Glomerular visceral epithelial cell (primary cell): ENCODE data around the gene FIS1.
"Not testable (repeated sequence)": the region's sequence is repeated elsewhere in the genome, so short reads cannot be mapped to it uniquely, and the experiment has no call there.

Experiments used
- DNase-seq: peaks from one replicate; pipeline ENCODE4 v3.0.0-alpha.2; 2016; ENCODE audit errors: extremely low spot score

FIS1 gene

DNA sequence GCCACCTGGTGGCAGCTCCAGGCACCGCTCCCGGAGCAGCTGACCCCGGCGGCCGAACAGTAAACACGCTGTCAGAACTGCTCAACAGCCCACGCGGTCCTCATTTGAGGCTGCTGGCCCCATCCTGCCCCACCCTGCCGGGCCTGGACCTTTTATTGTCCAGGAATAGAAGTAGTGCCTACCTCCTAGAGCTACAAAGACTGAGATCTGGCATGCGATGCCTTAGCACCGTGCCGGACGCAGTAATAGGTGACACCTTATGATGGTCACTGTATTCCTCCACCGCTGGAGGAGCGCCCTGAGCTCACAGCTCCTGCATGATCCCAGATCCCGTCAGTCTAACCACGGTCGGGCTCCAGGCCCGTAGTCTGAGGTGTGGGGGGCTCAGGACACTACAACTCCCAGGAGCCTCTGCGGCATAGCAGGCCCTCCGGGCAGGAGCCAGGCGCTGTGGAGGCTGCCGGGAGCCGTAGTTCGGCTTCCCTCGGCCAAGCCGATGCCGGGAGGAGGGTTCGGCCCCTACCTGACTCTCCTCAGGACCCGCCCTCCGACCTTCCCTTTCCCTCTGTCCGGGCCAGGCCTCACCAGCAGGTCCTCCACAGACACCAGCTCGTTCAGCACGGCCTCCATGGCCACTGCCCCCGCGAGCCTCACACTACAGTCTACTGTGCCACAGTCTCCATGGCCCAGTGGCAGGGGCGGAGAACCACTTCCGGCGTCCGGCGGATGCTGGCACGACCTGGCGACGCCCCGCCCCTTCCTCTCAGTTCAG is at the start of gene FIS1:
FIS1 (minus strand) TSS at position 707 of the 772 bp plus-strand sequence; CDS start at position 630, 77 bp downstream.
- peak; percentile 88 for DNase-seq

GRCh38 chr7:101294039-101294831 is 49.4 kb upstream of the FIS1 start:
- no peak for DNase-seq

GRCh38 chr7:101293069-101294021 is 48.5 kb upstream of the FIS1 start:
- DNase-seq, result not testable (repeated sequence)

DNA sequence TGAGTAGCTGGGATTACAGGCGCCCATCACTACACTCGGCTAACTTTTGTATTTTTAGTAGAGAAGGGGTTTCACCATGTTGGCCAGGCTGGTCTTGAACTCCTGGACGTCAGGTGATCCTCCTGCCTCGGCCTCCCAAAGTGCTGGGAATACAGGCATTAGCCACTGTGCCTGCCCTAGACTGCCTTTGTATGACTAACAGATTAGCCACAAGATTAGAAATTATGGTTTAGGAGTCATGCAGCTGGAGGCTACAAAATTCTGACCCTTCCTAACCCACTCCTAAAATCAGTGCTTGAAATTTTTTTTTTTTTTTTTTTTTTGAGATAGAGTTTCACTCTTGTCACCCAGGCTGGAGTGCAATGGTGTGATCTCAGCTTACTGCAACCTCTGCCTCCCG is 47.7 kb upstream of the FIS1 start:
- not testable (repeated sequence) for DNase-seq

- DNase-seq, result peak; percentile 23
Measured at GRCh38 chr7:101290186-101291037, 45.5 kb upstream of the FIS1 start.

GRCh38 chr7:101289687-101290086 is 44.8 kb upstream of the FIS1 start:
- not testable (repeated sequence) for DNase-seq

- no peak for DNase-seq
Measured at GRCh38 chr7:101288439-101288838, 43.6 kb upstream of the FIS1 start.

- no peak for DNase-seq
Measured at GRCh38 chr7:101287032-101287431, 42.2 kb upstream of the FIS1 start.

- DNase-seq, result not testable (repeated sequence)
Measured at GRCh38 chr7:101285880-101286279, 41.0 kb upstream of the FIS1 start.

- DNase-seq, result no peak
Measured at GRCh38 chr7:101285171-101285570, 40.3 kb upstream of the FIS1 start.

- not testable (repeated sequence) for DNase-seq
Measured at GRCh38 chr7:101280912-101281311, 36.0 kb upstream of the FIS1 start.

DNA sequence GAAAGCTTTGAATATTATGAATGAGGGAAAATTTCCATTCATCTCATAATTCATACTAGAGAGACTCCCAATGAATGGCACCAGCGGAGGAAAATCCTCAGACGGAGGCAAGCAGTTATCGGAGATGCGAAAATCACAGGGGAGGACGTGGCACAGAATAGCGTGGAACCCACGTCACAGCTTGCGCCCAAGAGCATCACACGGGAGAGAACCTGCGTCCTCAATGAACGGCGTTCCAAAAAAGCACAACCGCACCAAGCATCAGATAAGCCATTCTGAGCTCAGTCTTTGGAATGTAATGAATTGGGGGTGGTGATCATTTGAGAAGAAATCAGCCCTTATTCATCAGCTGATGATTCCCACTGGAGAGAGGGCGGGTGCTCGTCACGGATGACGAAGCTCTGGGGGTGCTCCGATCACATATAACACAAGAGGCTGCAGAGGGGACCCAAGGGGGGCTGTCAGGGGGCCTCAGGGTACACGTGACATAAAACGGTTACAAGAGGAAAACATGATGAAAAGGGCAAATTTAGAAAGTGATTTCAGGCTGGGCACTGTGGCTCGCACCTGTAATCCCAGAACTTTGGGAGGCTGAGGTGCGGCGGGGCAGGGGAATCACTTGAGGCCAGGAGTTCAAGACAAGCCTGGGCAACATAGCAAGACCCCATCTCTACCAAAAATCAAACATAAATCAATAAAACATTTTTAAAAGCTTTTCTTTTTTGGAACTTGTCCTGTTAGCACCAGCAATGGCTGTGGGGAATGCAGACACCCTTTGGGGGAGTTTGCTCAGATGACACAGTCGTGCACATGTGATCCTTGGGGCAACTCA is 33.8 kb upstream of the FIS1 start:
- DNase-seq, result no peak

GRCh38 chr7:101277155-101277554 is 32.3 kb upstream of the FIS1 start:
- no peak for DNase-seq

DNA sequence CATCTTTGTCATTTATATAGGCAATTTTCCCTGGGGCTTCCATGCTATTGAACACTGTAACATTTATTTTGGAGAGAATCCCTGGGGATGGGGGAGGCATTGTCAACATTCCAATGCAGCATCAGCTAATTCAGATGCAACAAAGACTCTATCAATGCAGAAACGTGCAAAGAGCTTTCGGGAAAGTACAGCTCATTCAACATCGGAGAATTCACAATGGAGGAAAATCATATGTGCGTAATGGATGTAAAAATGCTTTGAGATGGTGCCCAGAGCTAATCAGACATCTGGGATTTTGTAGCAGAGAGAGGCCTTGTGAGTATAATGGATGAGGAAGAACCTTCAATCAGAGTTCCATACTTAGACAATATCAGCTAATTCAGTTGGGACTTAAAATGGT is 28.3 kb upstream of the FIS1 start:
- DNase-seq, result no peak

DNA sequence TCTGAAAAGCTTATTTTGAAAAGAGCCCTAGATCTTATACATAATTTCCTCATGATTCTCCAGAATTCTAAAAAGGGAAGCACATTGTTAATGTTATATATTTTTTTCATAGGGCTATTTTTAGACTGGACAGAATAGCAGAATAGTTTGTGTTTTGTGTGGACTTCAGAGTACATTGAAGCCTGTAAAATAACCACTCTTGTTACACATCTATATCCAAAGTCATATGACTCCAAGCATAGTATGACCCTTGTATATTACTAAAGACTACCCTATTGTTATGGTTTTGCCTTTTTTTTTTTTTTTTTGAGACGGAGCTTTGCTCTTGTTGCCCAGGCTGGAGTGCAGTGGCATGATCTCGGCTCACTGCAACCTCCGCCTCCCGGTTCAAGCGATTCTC is 26.1 kb upstream of the FIS1 start:
- no peak for DNase-seq

- DNase-seq, result no peak
Measured at GRCh38 chr7:101269664-101270063, 24.8 kb upstream of the FIS1 start.

- no peak for DNase-seq
Measured at GRCh38 chr7:101265622-101266516, 21.0 kb upstream of the FIS1 start.

DNA sequence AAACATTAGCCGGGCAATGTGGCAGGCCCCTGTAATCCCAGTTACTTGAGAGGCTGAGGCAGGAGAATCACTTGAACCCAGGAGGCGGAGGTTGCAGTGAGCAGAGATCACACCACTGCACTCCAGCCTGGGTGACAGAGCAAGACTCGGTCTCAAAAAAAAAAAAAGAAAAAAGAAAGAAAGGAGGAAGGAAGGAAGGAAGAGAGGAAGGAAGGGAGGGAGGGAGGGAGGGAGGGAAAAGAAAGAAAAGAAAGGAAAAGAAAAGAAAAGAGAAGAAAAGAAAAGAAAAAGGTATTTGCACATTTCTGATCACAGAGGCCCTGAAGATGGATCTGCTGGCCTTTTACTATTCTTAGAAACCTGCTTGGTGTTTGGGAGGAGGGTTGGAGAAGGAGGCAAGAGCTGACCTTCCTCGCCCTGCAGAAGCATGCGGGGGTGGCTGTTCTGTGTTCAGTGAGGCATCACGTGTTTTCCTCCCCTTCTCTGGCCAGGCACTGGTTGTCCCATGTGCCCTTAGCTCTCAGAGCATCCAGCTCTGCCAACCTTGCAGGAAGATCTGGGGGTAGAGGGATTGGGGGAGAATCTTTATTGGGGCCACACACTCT is 19.3 kb upstream of the FIS1 start:
- DNase-seq, result peak; percentile 4
